ENCODE data around the gene CEMP1. TPM values are rescaled to one million over a fixed set of nuclear protein-coding genes. Genes with fewer than 3 reads are reported as not detected.

CEMP1 gene
- total RNA-seq, 1 experiment from 2014 or later, result not detected

GRCh38 chr16:2527784-2528100 is 3.5 kb downstream of the CEMP1 start:
- peaks cover 68% of the 10 kb centered on the region for H3K36me3 ChIP-seq
- no peaks in the 10 kb centered on the region for H3K9me3 ChIP-seq
- H3K27me3 ChIP-seq, result no peaks in the 10 kb centered on the region
- no peak for DNase-seq
- no peak overlapping the region for H3K4me3 ChIP-seq

- Histone ChIP-seq H3K9me3 (no peaks in the 10 kb centered on the region), H3K36me3 (peaks cover 68% of the 10 kb centered on the region), H3K27me3 (no peaks in the 10 kb centered on the region), H3K4me3 (no peak overlapping the region)
- DNase-seq, result no peak
Measured at GRCh38 chr16:2527071-2527783, 4.0 kb downstream of the CEMP1 start.

- Histone ChIP-seq H3K4me3 (no peak overlapping the region), H3K36me3 (peaks cover 78% of the 10 kb centered on the region), H3K9me3 (no peaks in the 10 kb centered on the region), H3K27me3 (no peaks in the 10 kb centered on the region)
- no peak for DNase-seq
Measured at GRCh38 chr16:2526135-2526534, 5.1 kb downstream of the CEMP1 start.

GRCh38 chr16:2524339-2524938 is 6.8 kb downstream of the CEMP1 start:
- no peak overlapping the region for H3K4me3 ChIP-seq
- no peaks in the 10 kb centered on the region for H3K9me3 ChIP-seq
- DNase-seq, result no peak
- no peaks in the 10 kb centered on the region for H3K27me3 ChIP-seq
- H3K36me3 ChIP-seq, result peaks cover 73% of the 10 kb centered on the region

- H3K27me3 ChIP-seq, result no peaks in the 10 kb centered on the region
- no peak overlapping the region for H3K4me3 ChIP-seq
- no peak for DNase-seq
- peaks cover 73% of the 10 kb centered on the region for H3K36me3 ChIP-seq
- no peaks in the 10 kb centered on the region for H3K9me3 ChIP-seq
Measured at GRCh38 chr16:2523801-2524231, 7.4 kb downstream of the CEMP1 start.

GRCh38 chr16:2520784-2521531 is 10.2 kb downstream of the CEMP1 start:
- H3K27me3 ChIP-seq, result no peaks in the 10 kb centered on the region
- H3K36me3 ChIP-seq, result peaks cover 62% of the 10 kb centered on the region
- H3K4me3 ChIP-seq, result peak overlapping the region; percentile 69
- H3K9me3 ChIP-seq, result no peaks in the 10 kb centered on the region
- DNase-seq, result no peak

GRCh38 chr16:2520097-2520783 is 11.0 kb downstream of the CEMP1 start, which contains the start of gene AMDHD2:
Gene AMDHD2 (plus strand): TSS chr16:2520371. CDS start chr16:2520459, 88 bp downstream.
- peaks cover 56% of the 10 kb centered on the region for H3K36me3 ChIP-seq
- no peaks in the 10 kb centered on the region for H3K27me3 ChIP-seq
- peak; percentile 92 for DNase-seq
- H3K4me3 ChIP-seq, result peak within 1 kb of the TSS; percentile 69
- H3K9me3 ChIP-seq, result no peaks in the 10 kb centered on the region

GRCh38 chr16:2519711-2520080 is 11.5 kb downstream of the CEMP1 start:
- peak overlapping the region; percentile 69 for H3K4me3 ChIP-seq
- peaks cover 53% of the 10 kb centered on the region for H3K36me3 ChIP-seq
- H3K9me3 ChIP-seq, result no peaks in the 10 kb centered on the region
- DNase-seq, result no peak
- no peaks in the 10 kb centered on the region for H3K27me3 ChIP-seq

GRCh38 chr16:2518823-2519710 is 12.1 kb downstream of the CEMP1 start:
- Histone ChIP-seq H3K27me3 (no peaks in the 10 kb centered on the region), H3K9me3 (no peaks in the 10 kb centered on the region), H3K36me3 (peaks cover 48% of the 10 kb centered on the region), H3K4me3 (no peak overlapping the region; the same call in 1 of the 2 replicates)
- no peak for DNase-seq

GRCh38 chr16:2517954-2518605 is 13.1 kb downstream of the CEMP1 start:
- Histone ChIP-seq H3K27me3 (no peaks in the 10 kb centered on the region), H3K36me3 (peaks cover 39% of the 10 kb centered on the region), H3K4me3 (no peak overlapping the region), H3K9me3 (no peaks in the 10 kb centered on the region)
- DNase-seq, result no peak

GRCh38 chr16:2516391-2517240 is 14.6 kb downstream of the CEMP1 start:
- H3K4me3 ChIP-seq, result no peak overlapping the region
- DNase-seq, result no peak
- no peaks in the 10 kb centered on the region for H3K9me3 ChIP-seq
- H3K27me3 ChIP-seq, result no peaks in the 10 kb centered on the region
- peaks cover 30% of the 10 kb centered on the region for H3K36me3 ChIP-seq

- H3K9me3 ChIP-seq, result no peaks in the 10 kb centered on the region
- H3K36me3 ChIP-seq, result peaks cover 22% of the 10 kb centered on the region
- H3K27me3 ChIP-seq, result no peaks in the 10 kb centered on the region
- no peak for DNase-seq
- H3K4me3 ChIP-seq, result peak overlapping the region; percentile 95
Measured at GRCh38 chr16:2515180-2515851, 15.9 kb downstream of the CEMP1 start.

- peaks cover 20% of the 10 kb centered on the region for H3K36me3 ChIP-seq
- no peaks in the 10 kb centered on the region for H3K27me3 ChIP-seq
- DNase-seq, result peak; percentile 37
- H3K4me3 ChIP-seq, result peak overlapping the region; percentile 95
- H3K9me3 ChIP-seq, result no peaks in the 10 kb centered on the region
Measured at GRCh38 chr16:2514333-2515179, 16.7 kb downstream of the CEMP1 start.
